Fibroblast of peridontal ligament (primary cell): ENCODE results near the gene OSGEP.

Source experiments
- DNase-seq: peaks from one replicate; pipeline ENCODE4 v3.0.0-alpha.2; 2010; ENCODE audit errors: extremely low read depth

The OSGEP gene

GRCh38 chr14:20454516-20455354 is at the start of gene OSGEP, which contains the start of gene APEX1:
OSGEP (minus strand) TSS chr14:20454812; CDS start chr14:20454683, 129 bp downstream.
APEX1 (plus strand) TSS chr14:20455226; CDS start chr14:20455646, 420 bp downstream.
- peak; percentile 99 for DNase-seq

GRCh38 chr14:20503898-20504297 is 49.3 kb upstream of the OSGEP start:
- DNase-seq, result peak; percentile 40

- peak; percentile 68 for DNase-seq
Measured at GRCh38 chr14:20501346-20501745, 46.7 kb upstream of the OSGEP start.

- peak; percentile 54 for DNase-seq
Measured at GRCh38 chr14:20499881-20500280, 45.3 kb upstream of the OSGEP start.

- DNase-seq, result no peak
Measured at GRCh38 chr14:20499108-20499507, 44.5 kb upstream of the OSGEP start.

GRCh38 chr14:20498622-20499021 is 44.0 kb upstream of the OSGEP start:
- DNase-seq, result no peak

- peak; percentile 62 for DNase-seq
Measured at GRCh38 chr14:20494935-20495766, 40.5 kb upstream of the OSGEP start.

GRCh38 chr14:20493634-20494033 is 39.0 kb upstream of the OSGEP start:
- no peak for DNase-seq

- DNase-seq, result peak; percentile 72
Measured at GRCh38 chr14:20492486-20492885, 37.9 kb upstream of the OSGEP start.

- no peak for DNase-seq
Measured at GRCh38 chr14:20490563-20490962, 36.0 kb upstream of the OSGEP start.

- DNase-seq, result peak; percentile 66
Measured at GRCh38 chr14:20489093-20489994, 34.7 kb upstream of the OSGEP start.

GRCh38 chr14:20487396-20487725 is 32.7 kb upstream of the OSGEP start:
- DNase-seq, result no peak

GRCh38 chr14:20486684-20487395 is 32.2 kb upstream of the OSGEP start:
- DNase-seq, result no peak

GRCh38 chr14:20485900-20486299 is 31.3 kb upstream of the OSGEP start:
- DNase-seq, result no peak

- DNase-seq, result no peak
Measured at GRCh38 chr14:20482382-20482781, 27.8 kb upstream of the OSGEP start.

GRCh38 chr14:20478894-20479293 is 24.3 kb upstream of the OSGEP start:
- DNase-seq, result no peak

GRCh38 chr14:20477211-20477876 is 22.7 kb upstream of the OSGEP start:
- peak; percentile 32 for DNase-seq

GRCh38 chr14:20476776-20477175 is 22.2 kb upstream of the OSGEP start:
- no peak for DNase-seq

GRCh38 chr14:20472536-20473169 is 18.0 kb upstream of the OSGEP start:
- no peak for DNase-seq

GRCh38 chr14:20470603-20470901 is 15.9 kb upstream of the OSGEP start:
- no peak for DNase-seq
